ENCODE results near the gene TMEM221.

GRCh38 chr19:17489392-17490030, 41.0 kb upstream of the TMEM221 start:
- TF ChIP-seq CTCF (IDR thresholded peaks at IDR 0.05; ENCODE audit: borderline replicate concordance, extremely low read depth, low read length, poor library complexity, severe bottlenecking) = no peak
- TF ChIP-seq EZH2 (IDR thresholded peaks at IDR 0.05; ENCODE audit: borderline replicate concordance, low read depth, low read length, severe bottlenecking) = no peak

Measured in DND-41 (cell line).